Breast epithelium (tissue), 3 donors: ENCODE data around the gene ROBO2.

Experiments
- CTCF ChIP-seq, 3 donors: fragments of 450-650 bp; IDR thresholded peaks; one replicate each; pipeline ENCODE4 v1.5.1; 2016 to 2017; ENCODE audit warnings: antibody characterized with exemption in 3 of 3, mild to moderate bottlenecking in 3 of 3, moderate library complexity in 3 of 3
- POLR2A ChIP-seq: fragments of 450-650 bp; IDR thresholded peaks from one replicate; pipeline ENCODE4 v1.6.1; 2016; ENCODE audit warnings: antibody characterized with exemption, mild to moderate bottlenecking, moderate library complexity
- POLR2AphosphoS5 ChIP-seq, 3 donors: sonication (generic); formaldehyde crosslinking; IDR thresholded peaks; one replicate each; pipeline ENCODE4 v1.6.1; 2017; ENCODE audit warnings: antibody characterized with exemption in 3 of 3

GRCh38 chr3:77460326-77460725 is 420.4 kb downstream of the ROBO2 start:
- no peak for TF ChIP-seq CTCF (IDR thresholded peaks at IDR 0.05)
- no peak for TF ChIP-seq POLR2A
- no peak for TF ChIP-seq POLR2AphosphoS5 (IDR thresholded peaks at IDR 0.05)
